Measurements from ENCODE around the gene HS3ST2.

GRCh38 chr16:22923491-22923890 lies 109.5 kb downstream of the HS3ST2 start:
- no peak for TF ChIP-seq POLR2A (IDR thresholded peaks at IDR 0.05)
- TF ChIP-seq, protein P1, sequence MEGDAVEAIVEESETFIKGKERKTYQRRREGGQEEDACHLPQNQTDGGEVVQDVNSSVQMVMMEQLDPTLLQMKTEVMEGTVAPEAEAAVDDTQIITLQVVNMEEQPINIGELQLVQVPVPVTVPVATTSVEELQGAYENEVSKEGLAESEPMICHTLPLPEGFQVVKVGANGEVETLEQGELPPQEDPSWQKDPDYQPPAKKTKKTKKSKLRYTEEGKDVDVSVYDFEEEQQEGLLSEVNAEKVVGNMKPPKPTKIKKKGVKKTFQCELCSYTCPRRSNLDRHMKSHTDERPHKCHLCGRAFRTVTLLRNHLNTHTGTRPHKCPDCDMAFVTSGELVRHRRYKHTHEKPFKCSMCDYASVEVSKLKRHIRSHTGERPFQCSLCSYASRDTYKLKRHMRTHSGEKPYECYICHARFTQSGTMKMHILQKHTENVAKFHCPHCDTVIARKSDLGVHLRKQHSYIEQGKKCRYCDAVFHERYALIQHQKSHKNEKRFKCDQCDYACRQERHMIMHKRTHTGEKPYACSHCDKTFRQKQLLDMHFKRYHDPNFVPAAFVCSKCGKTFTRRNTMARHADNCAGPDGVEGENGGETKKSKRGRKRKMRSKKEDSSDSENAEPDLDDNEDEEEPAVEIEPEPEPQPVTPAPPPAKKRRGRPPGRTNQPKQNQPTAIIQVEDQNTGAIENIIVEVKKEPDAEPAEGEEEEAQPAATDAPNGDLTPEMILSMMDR (IDR thresholded peaks at IDR 0.05), result no peak
